Osteoblast (primary cell): ENCODE results near the gene PPP2R3A. TPM values are rescaled to one million over a fixed set of nuclear protein-coding genes. Genes with fewer than 3 reads are reported as not detected.

Experiments
- DNase-seq: peaks from one replicate; pipeline ENCODE4 v3.0.0; 2011; ENCODE audit warnings: low spot score, mixed read lengths; ENCODE audit not compliant: insufficient read length; ENCODE audit errors: missing footprints
- H2AFZ ChIP-seq: 2 replicates; pipeline ENCODE4 v1.6.0; 2011; ENCODE audit warnings: mild to moderate bottlenecking, low read length
- H3K27ac ChIP-seq: 2 replicates; pipeline ENCODE4 v1.5.1; 2011; ENCODE audit warnings: mild to moderate bottlenecking, low read depth, low read length, moderate library complexity
- H3K27me3 ChIP-seq: 2 replicates; pipeline ENCODE4 v1.6.0; 2012; ENCODE audit warnings: mild to moderate bottlenecking, control low read depth, inconsistent platforms, low read length, moderate library complexity; ENCODE audit not compliant: insufficient read depth
- H3K36me3 ChIP-seq: 2 replicates; pipeline ENCODE4 v1.5.1; 2011; ENCODE audit warnings: mild to moderate bottlenecking, low read length, control low read depth, moderate library complexity; ENCODE audit not compliant: insufficient read depth
- H3K4me1 ChIP-seq: 2 replicates; pipeline ENCODE4 v1.5.1; 2011; ENCODE audit warnings: mild to moderate bottlenecking, low read length, control low read depth, moderate library complexity; ENCODE audit not compliant: insufficient read depth
- H3K4me2 ChIP-seq: 2 replicates; pipeline ENCODE4 v1.6.0; 2011; ENCODE audit warnings: mild to moderate bottlenecking, low read length; ENCODE audit not compliant: insufficient read depth
- H3K4me3 ChIP-seq: fragments of 200-600 bp; sonication (generic); 3 replicates; pipeline ENCODE4 v1.5.1; 2012; ENCODE audit warnings: mild to moderate bottlenecking, low read length, inconsistent platforms; ENCODE audit not compliant: insufficient read depth
- H3K79me2 ChIP-seq: 2 replicates; pipeline ENCODE4 v1.6.0; 2012; ENCODE audit warnings: mild to moderate bottlenecking, low read length, control low read depth, inconsistent platforms; ENCODE audit not compliant: insufficient read depth
- H3K9me3 ChIP-seq: 2 replicates; pipeline ENCODE4 v1.5.1; 2011; ENCODE audit warnings: low read depth, low read length, control low read depth
- H4K20me1 ChIP-seq: 2 replicates; pipeline ENCODE4 v1.6.0; 2012; ENCODE audit warnings: mild to moderate bottlenecking, low read length, control low read depth; ENCODE audit not compliant: insufficient read depth
- CTCF ChIP-seq: IDR thresholded peaks from 2 replicates; pipeline ENCODE4 v1.5.1; 2011; ENCODE audit warnings: mild to moderate bottlenecking, low read depth, low read length, moderate library complexity; ENCODE audit errors: extremely low read depth
- total RNA-seq: library from RNA; depleted of rRNA; stranded (reverse); fragments of >200 nt; gene quantifications from 2 replicates; pipeline ENCODE4 v1.2.3, GENCODE V29; 2012

PPP2R3A gene
- total RNA-seq, 1 donor, result 23.9 TPM

- no peak overlapping the region for H2AFZ ChIP-seq
- TF ChIP-seq CTCF, result no peak
These were observed 82.5 kb downstream of the PPP2R3A start for GRCh38 chr3:136048068-136048467.

GRCh38 chr3:136050250-136050649 is 84.7 kb downstream of the PPP2R3A start:
- Histone ChIP-seq H3K27me3 (no peaks in the 10 kb centered on the region), H2AFZ (no peak overlapping the region), H3K79me2 (no peaks in the 10 kb centered on the region), H3K9me3 (no peaks in the 10 kb centered on the region), H3K27ac (no peak overlapping the region), H4K20me1 (no peaks in the 10 kb centered on the region), H3K4me3 (no peak overlapping the region), H3K4me1 (no peaks in the 10 kb centered on the region), H3K4me2 (no peak overlapping the region), H3K36me3 (peaks cover 34% of the 10 kb centered on the region)
- no peak for DNase-seq
- TF ChIP-seq CTCF, result no peak

More at GRCh38 chr3:136048068-136048467, 82.5 kb downstream of the PPP2R3A start:
- peaks cover 35% of the 10 kb centered on the region for H3K36me3 ChIP-seq
- H3K4me1 ChIP-seq, result no peaks in the 10 kb centered on the region
- no peak overlapping the region for H3K4me3 ChIP-seq
- no peaks in the 10 kb centered on the region for H3K9me3 ChIP-seq
- H3K27me3 ChIP-seq, result no peaks in the 10 kb centered on the region
- H3K27ac ChIP-seq, result no peak overlapping the region
- H3K79me2 ChIP-seq, result no peaks in the 10 kb centered on the region
- H4K20me1 ChIP-seq, result no peaks in the 10 kb centered on the region
- no peak overlapping the region for H3K4me2 ChIP-seq
- no peak for DNase-seq

- Histone ChIP-seq H2AFZ (no peak overlapping the region), H3K27me3 (no peaks in the 10 kb centered on the region), H3K4me1 (no peaks in the 10 kb centered on the region), H3K79me2 (no peaks in the 10 kb centered on the region), H3K27ac (no peak overlapping the region), H3K4me2 (no peak overlapping the region), H3K9me3 (no peaks in the 10 kb centered on the region), H3K4me3 (no peak overlapping the region), H4K20me1 (no peaks in the 10 kb centered on the region), H3K36me3 (peaks cover 14% of the 10 kb centered on the region)
- TF ChIP-seq CTCF, result no peak
- no peak for DNase-seq
These were observed 90.0 kb downstream of the PPP2R3A start for GRCh38 chr3:136055491-136055890.

- Histone ChIP-seq H4K20me1 (no peaks in the 10 kb centered on the region), H3K4me1 (peaks cover 42% of the 10 kb centered on the region), H3K4me2 (no peak overlapping the region), H3K79me2 (no peaks in the 10 kb centered on the region), H3K36me3 (no peaks in the 10 kb centered on the region), H2AFZ (no peak overlapping the region), H3K9me3 (no peaks in the 10 kb centered on the region), H3K4me3 (no peak overlapping the region), H3K27me3 (no peaks in the 10 kb centered on the region), H3K27ac (no peak overlapping the region)
- TF ChIP-seq CTCF, result no peak
- DNase-seq, result no peak
These were observed 101.7 kb downstream of the PPP2R3A start for GRCh38 chr3:136067211-136067610.
